H9 (cell line): ENCODE data around the gene PROK1. TPM values are rescaled to one million over a fixed set of nuclear protein-coding genes. Genes with fewer than 3 reads are reported as not detected.

Experiments
- DNase-seq: peaks from one replicate; pipeline ENCODE4 v3.0.0-alpha.2; 2017
- H2AFZ ChIP-seq: one replicate; pipeline ENCODE4 v1.6.1; 2013; ENCODE audit warnings: mild to moderate bottlenecking, low read length, control low read depth, moderate library complexity
- H2AK5ac ChIP-seq: 2 replicates; pipeline ENCODE4 v1.6.1; 2013; ENCODE audit warnings: low read length, control low read depth, mixed read lengths; ENCODE audit not compliant: insufficient read length
- H2BK120ac ChIP-seq: one replicate; pipeline ENCODE4 v1.6.1; 2013; ENCODE audit warnings: low read depth, mild to moderate bottlenecking, low read length, control low read depth, inconsistent platforms; ENCODE audit not compliant: poor library complexity, severe bottlenecking
- H2BK12ac ChIP-seq: 2 replicates; pipeline ENCODE4 v1.6.1; 2013; ENCODE audit warnings: low read length, control low read depth, mixed read lengths, low read depth; ENCODE audit not compliant: insufficient read length
- H2BK15ac ChIP-seq: 2 replicates; pipeline ENCODE4 v1.6.1; 2013; ENCODE audit warnings: low read depth, low read length, control low read depth
- H2BK20ac ChIP-seq: one replicate; pipeline ENCODE4 v1.6.1; 2013; ENCODE audit warnings: low read depth, mild to moderate bottlenecking, low read length, control low read depth, inconsistent platforms; ENCODE audit not compliant: poor library complexity, severe bottlenecking
- H2BK5ac ChIP-seq: 2 replicates; pipeline ENCODE4 v1.6.1; 2013; ENCODE audit warnings: low read length, control low read depth, mixed read lengths; ENCODE audit not compliant: insufficient read length
- H3K14ac ChIP-seq: 2 replicates; pipeline ENCODE4 v1.6.1; 2013; ENCODE audit warnings: low read length, control low read depth; ENCODE audit not compliant: insufficient read depth
- H3K18ac ChIP-seq: 2 replicates; pipeline ENCODE4 v1.6.1; 2013; ENCODE audit warnings: low read depth, mild to moderate bottlenecking, mixed read lengths, low read length, control low read depth; ENCODE audit not compliant: insufficient read length
- H3K23ac ChIP-seq: 2 replicates; pipeline ENCODE4 v1.6.1; 2013; ENCODE audit warnings: low read length, control low read depth, mixed read lengths, low read depth; ENCODE audit not compliant: insufficient read length
- H3K23me2 ChIP-seq: 2 replicates; pipeline ENCODE4 v1.6.1; 2013; ENCODE audit warnings: low read depth, mild to moderate bottlenecking, mixed read lengths, low read length, control low read depth; ENCODE audit not compliant: insufficient read length, poor library complexity, severe bottlenecking
- H3K27ac ChIP-seq: 2 replicates; pipeline ENCODE4 v1.5.1; 2013; ENCODE audit warnings: low read length, control low read depth, mixed read lengths, low read depth; ENCODE audit not compliant: insufficient read length
- H3K27me3 ChIP-seq: 2 replicates; pipeline ENCODE4 v1.6.1; 2013; ENCODE audit warnings: low read length, control low read depth, inconsistent platforms; ENCODE audit not compliant: insufficient read depth
- H3K4ac ChIP-seq: 2 replicates; pipeline ENCODE4 v1.6.1; 2013; ENCODE audit warnings: low read depth, mild to moderate bottlenecking, control low read depth, inconsistent platforms, low read length, moderate library complexity
- H3K4me1 ChIP-seq: 2 replicates; pipeline ENCODE4 v1.6.1; 2013; ENCODE audit warnings: low read length, control low read depth, inconsistent platforms; ENCODE audit not compliant: insufficient read depth
- H3K4me2 ChIP-seq: 2 replicates; pipeline ENCODE4 v1.6.1; 2013; ENCODE audit warnings: low read length, control low read depth, mixed read lengths; ENCODE audit not compliant: insufficient read length, insufficient read depth
- H3K56ac ChIP-seq: 2 replicates; pipeline ENCODE4 v1.6.1; 2013; ENCODE audit warnings: low read depth, mild to moderate bottlenecking, mixed read lengths, low read length, control low read depth; ENCODE audit not compliant: insufficient read length
- H3K79me1 ChIP-seq: 2 replicates; pipeline ENCODE4 v1.6.1; 2013; ENCODE audit warnings: low read depth, mild to moderate bottlenecking, moderate library complexity, low read length, control low read depth, inconsistent platforms; ENCODE audit not compliant: insufficient read depth, poor library complexity, severe bottlenecking
- H3K79me2 ChIP-seq: 2 replicates; pipeline ENCODE4 v1.6.1; 2013; ENCODE audit warnings: low read length, control low read depth, inconsistent platforms; ENCODE audit not compliant: insufficient read depth
- H3K9ac ChIP-seq: 2 replicates; pipeline ENCODE4 v1.6.1; 2013; ENCODE audit warnings: low read length, control low read depth, mixed read lengths; ENCODE audit not compliant: insufficient read length; ENCODE audit errors: extremely low read depth
- H3K9me3 ChIP-seq: one replicate; pipeline ENCODE4 v1.6.1; 2013; ENCODE audit warnings: low read depth, low read length, inconsistent platforms; ENCODE audit not compliant: control insufficient read depth
- H3T11ph ChIP-seq: one replicate; pipeline ENCODE4 v1.6.1; 2013; ENCODE audit warnings: mild to moderate bottlenecking, low read length, control low read depth, inconsistent platforms
- H4K20me1 ChIP-seq: one replicate; pipeline ENCODE4 v1.6.1; 2013; ENCODE audit not compliant: control insufficient read depth, insufficient read length, insufficient read depth
- H4K5ac ChIP-seq: 2 replicates; pipeline ENCODE4 v1.6.1; 2013; ENCODE audit warnings: low read depth, mild to moderate bottlenecking, mixed read lengths, low read length, control low read depth; ENCODE audit not compliant: insufficient read length
- H4K8ac ChIP-seq: replicated peaks from 2 replicates; pipeline ENCODE4 v1.6.1; 2013; ENCODE audit warnings: low read length, control low read depth, mixed read lengths, low read depth; ENCODE audit not compliant: insufficient read length
- H4K91ac ChIP-seq: 2 replicates; pipeline ENCODE4 v1.6.1; 2013; ENCODE audit warnings: low read depth, mild to moderate bottlenecking, moderate library complexity, mixed read lengths, low read length, control low read depth; ENCODE audit not compliant: insufficient read length
- H3K27ac Mint-ChIP-seq, 3 experiments: 2 replicates in 2 of 3; 3 replicates in 1 of 3; pipeline ENCODE4 v1.8.0; 2020 to 2021; ENCODE audit warnings: mixed read lengths in 3 of 3, mild to moderate bottlenecking in 1 of 3, moderate library complexity in 1 of 3
- H3K27me3 Mint-ChIP-seq: 2 replicates; pipeline ENCODE4 v1.8.0; 2021; ENCODE audit warnings: low read depth, mild to moderate bottlenecking, moderate library complexity, mixed read lengths
- H3K36me3 Mint-ChIP-seq, 3 experiments: 2 replicates in 2 of 3; 3 replicates in 1 of 3; pipeline ENCODE4 v1.8.0; 2020 to 2021; ENCODE audit warnings: low read depth in 3 of 3, mixed read lengths in 3 of 3; ENCODE audit not compliant: insufficient read depth in 1 of 3
- H3K4me1 Mint-ChIP-seq, 2 experiments: 2 replicates each; pipeline ENCODE4 v1.8.0; 2020; ENCODE audit warnings: mixed read lengths in 2 of 2
- H3K4me3 Mint-ChIP-seq, 2 experiments: 2 replicates in 1 of 2; 3 replicates in 1 of 2; pipeline ENCODE4 v1.8.0; 2020 to 2021; ENCODE audit warnings: mild to moderate bottlenecking in 2 of 2, mixed read lengths in 2 of 2, moderate library complexity in 1 of 2
- H3K9me3 Mint-ChIP-seq, 2 experiments: 2 replicates in 1 of 2; 3 replicates in 1 of 2; pipeline ENCODE4 v1.8.0; 2020; ENCODE audit warnings: mild to moderate bottlenecking in 2 of 2, mixed read lengths in 2 of 2, moderate library complexity in 1 of 2
- WGBS: extraction: QIAGEN DNeasy Blood & Tissue Kit; methylation state at CpG from one replicate; pipeline ENCODE4 v1.1.7; 2013; ENCODE audit warnings: missing lambda C conversion rate, low lambda C conversion rate, mixed read lengths; ENCODE audit not compliant: insufficient read length; ENCODE audit errors: extremely low coverage; 5-methylcytosine and 5-hydroxymethylcytosine counted together
- total RNA-seq: library from RNA; stranded (reverse); gene quantifications from 2 replicates; pipeline ENCODE4 v1.2.1, GENCODE V29; 2021
- TF ChIP-seq, protein P1 (sequence below): fragments of 200-600 bp; sonication (generic); conservative IDR thresholded peaks from 3 replicates; pipeline ENCODE4 v1.8.0; 2021; ENCODE audit warnings: antibody characterized with exemption, mild to moderate bottlenecking

Gene PROK1
- total RNA-seq, 1 experiment from 2014 or later = not detected

DNA sequence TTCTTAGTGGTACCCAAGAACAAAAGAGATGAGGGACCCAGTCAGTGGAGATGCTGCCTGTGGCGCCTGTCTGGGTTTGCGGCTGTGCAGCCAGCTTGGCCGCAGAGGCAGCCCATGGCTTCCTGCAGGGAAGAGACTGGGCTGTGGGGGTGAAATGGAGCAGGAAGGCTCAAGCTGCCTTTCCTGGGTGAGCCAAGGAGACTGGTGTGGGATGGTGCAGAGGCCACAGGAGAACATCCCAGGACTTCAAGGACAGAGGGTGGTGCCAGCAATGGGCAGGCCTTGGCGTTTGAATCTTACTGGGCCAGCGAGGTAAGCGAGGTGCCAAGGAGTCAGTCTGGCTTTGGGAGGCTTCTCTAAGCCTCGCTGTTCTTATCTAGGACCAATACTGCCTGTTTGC is 41.6 kb downstream of the PROK1 start:
- Mint-ChIP-seq H3K9me3 (no peaks in the 10 kb centered on the region; a peak in 1 of 5 replicates), H3K4me1 (peaks cover 32 to 36% of the 10 kb centered on the region in 2 experiments), H3K4me3 (no peak overlapping the region), H3K27me3 (peaks cover 27% of the 10 kb centered on the region), H3K36me3 (no peaks in the 10 kb centered on the region; a peak in 1 of 7 replicates), H3K27ac (no peak overlapping the region)
- Histone ChIP-seq H4K20me1 (no peaks in the 10 kb centered on the region), H3K18ac (no peak overlapping the region), H2BK20ac (no peak overlapping the region), H3K23me2 (no peaks in the 10 kb centered on the region), H3K56ac (no peak overlapping the region), H3K23ac (no peak overlapping the region), H3T11ph (no peak overlapping the region), H2BK120ac (no peak overlapping the region), H3K79me1 (no peaks in the 10 kb centered on the region), H4K8ac (no peak overlapping the region), H3K4me2 (no peak overlapping the region), H3K27ac (no peak overlapping the region), H4K91ac (no peak overlapping the region), H2BK12ac (no peak overlapping the region), H2AK5ac (no peak overlapping the region), H3K9ac (no peak overlapping the region), H2BK15ac (no peak overlapping the region), H2BK5ac (no peak overlapping the region), H2AFZ (no peak overlapping the region), H3K79me2 (no peaks in the 10 kb centered on the region), H4K5ac (no peak overlapping the region), H3K4ac (no peak overlapping the region), H3K4me1 (peaks cover 2% of the 10 kb centered on the region; the same call in 1 of the 2 replicates), H3K9me3 (no peaks in the 10 kb centered on the region), H3K27me3 (no peaks in the 10 kb centered on the region), H3K14ac (no peak overlapping the region)
- TF ChIP-seq, protein P1, sequence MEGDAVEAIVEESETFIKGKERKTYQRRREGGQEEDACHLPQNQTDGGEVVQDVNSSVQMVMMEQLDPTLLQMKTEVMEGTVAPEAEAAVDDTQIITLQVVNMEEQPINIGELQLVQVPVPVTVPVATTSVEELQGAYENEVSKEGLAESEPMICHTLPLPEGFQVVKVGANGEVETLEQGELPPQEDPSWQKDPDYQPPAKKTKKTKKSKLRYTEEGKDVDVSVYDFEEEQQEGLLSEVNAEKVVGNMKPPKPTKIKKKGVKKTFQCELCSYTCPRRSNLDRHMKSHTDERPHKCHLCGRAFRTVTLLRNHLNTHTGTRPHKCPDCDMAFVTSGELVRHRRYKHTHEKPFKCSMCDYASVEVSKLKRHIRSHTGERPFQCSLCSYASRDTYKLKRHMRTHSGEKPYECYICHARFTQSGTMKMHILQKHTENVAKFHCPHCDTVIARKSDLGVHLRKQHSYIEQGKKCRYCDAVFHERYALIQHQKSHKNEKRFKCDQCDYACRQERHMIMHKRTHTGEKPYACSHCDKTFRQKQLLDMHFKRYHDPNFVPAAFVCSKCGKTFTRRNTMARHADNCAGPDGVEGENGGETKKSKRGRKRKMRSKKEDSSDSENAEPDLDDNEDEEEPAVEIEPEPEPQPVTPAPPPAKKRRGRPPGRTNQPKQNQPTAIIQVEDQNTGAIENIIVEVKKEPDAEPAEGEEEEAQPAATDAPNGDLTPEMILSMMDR = no peak
- WGBS = no CpG with 5 or more reads among the region's 7 CpGs
- no peak for DNase-seq
